Epithelial cell of esophagus (primary cell): ENCODE measurements around the gene GPC5.

Source experiments
- DNase-seq: peaks from one replicate; pipeline ENCODE4 v3.0.0; 2010; ENCODE audit warnings: low read depth
- H3K4me3 ChIP-seq: 2 replicates; pipeline ENCODE4 v1.5.1; 2011; ENCODE audit warnings: mild to moderate bottlenecking, low read length, control low read depth
- CTCF ChIP-seq: IDR thresholded peaks from 2 replicates; pipeline ENCODE4 v1.5.1; 2011; ENCODE audit warnings: low read depth, mild to moderate bottlenecking, low read length, control low read depth, inconsistent platforms; ENCODE audit not compliant: insufficient read depth; ENCODE audit errors: missing control alignments

GPC5 gene

GRCh38 chr13:91744284-91744683 is 345.9 kb downstream of the GPC5 start:
- no peak for DNase-seq
- TF ChIP-seq CTCF: no peak
- no peak overlapping the region for H3K4me3 ChIP-seq

GRCh38 chr13:91745967-91746366 is 347.5 kb downstream of the GPC5 start:
- DNase-seq: no peak
- H3K4me3 ChIP-seq: no peak overlapping the region
- TF ChIP-seq CTCF: no peak

GRCh38 chr13:91747186-91747585 is 348.8 kb downstream of the GPC5 start:
- H3K4me3 ChIP-seq: no peak overlapping the region
- DNase-seq: no peak
- no peak for TF ChIP-seq CTCF

GRCh38 chr13:91748416-91749089 is 350.1 kb downstream of the GPC5 start:
- TF ChIP-seq CTCF: no peak
- no peak overlapping the region for H3K4me3 ChIP-seq
- DNase-seq: no peak

GRCh38 chr13:91758724-91759123 is 360.3 kb downstream of the GPC5 start:
- no peak for TF ChIP-seq CTCF
- DNase-seq: no peak
- H3K4me3 ChIP-seq: no peak overlapping the region

GRCh38 chr13:91762957-91763356 is 364.5 kb downstream of the GPC5 start:
- H3K4me3 ChIP-seq: no peak overlapping the region
- DNase-seq: no peak
- no peak for TF ChIP-seq CTCF

- no peak overlapping the region for H3K4me3 ChIP-seq
- no peak for TF ChIP-seq CTCF
- DNase-seq: no peak
Measured at GRCh38 chr13:91764527-91764926, 366.1 kb downstream of the GPC5 start.
